H1 (cell line): ENCODE measurements around the gene ABCA2. TPM values are rescaled to one million over a fixed set of nuclear protein-coding genes. Genes with fewer than 3 reads are reported as not detected.

ENCODE experiments used
- CTCF ChIA-PET: fragments of 300-600 bp; sonication (Branson Sonifier 250); formaldehyde crosslinking; loops from one replicate; lab custom pipeline; 2021; ENCODE audit not compliant: partially characterized antibody; lab: Charles Lee
- POLR2A ChIA-PET: fragments of 300-600 bp; sonication (Branson Sonifier 250); formaldehyde crosslinking; loops from one replicate; lab custom pipeline; 2021; ENCODE audit warnings: inconsistent platforms; ENCODE audit not compliant: partially characterized antibody; lab: Charles Lee
- DNase-seq, 2 experiments: peaks; one replicate each; pipeline versions ENCODE4 v3.0.0 to v3.0.0-alpha.2; 2010 to 2022; ENCODE audit warnings: low spot score in 2 of 2, low read depth in 1 of 2, mixed read lengths in 1 of 2
- FAIRE-seq: peaks from 2 replicates; lab custom pipeline; 2011; peaks lifted over from hg19 to GRCh38; lab: Jason Lieb, UNC
- H2AFZ ChIP-seq: 2 replicates; pipeline ENCODE4 v1.8.1; 2012; ENCODE audit warnings: low read length, inconsistent platforms
- H2AK5ac ChIP-seq: 2 replicates; pipeline ENCODE4 v1.6.1; 2013; ENCODE audit warnings: low read depth, low read length
- H2BK120ac ChIP-seq: replicated peaks from 2 replicates; pipeline ENCODE3; 2013; ENCODE audit warnings: low read depth, low read length, inconsistent platforms
- H2BK12ac ChIP-seq: 2 replicates; pipeline ENCODE4 v1.6.1; 2013; ENCODE audit warnings: low read depth, low read length
- H2BK15ac ChIP-seq: 2 replicates; pipeline ENCODE4 v1.6.1; 2013; ENCODE audit warnings: low read length
- H2BK20ac ChIP-seq: 2 replicates; pipeline ENCODE4 v1.6.1; 2013; ENCODE audit warnings: low read length
- H2BK5ac ChIP-seq: 2 replicates; pipeline ENCODE4 v1.6.1; 2013; ENCODE audit warnings: low read depth, low read length
- H3K14ac ChIP-seq: 2 replicates; pipeline ENCODE4 v1.6.1; 2013; ENCODE audit warnings: inconsistent platforms; ENCODE audit not compliant: insufficient read length
- H3K18ac ChIP-seq: 2 replicates; pipeline ENCODE4 v1.6.1; 2013; ENCODE audit warnings: low read length; ENCODE audit errors: extremely low read depth
- H3K23ac ChIP-seq: 2 replicates; pipeline ENCODE4 v1.6.1; 2013; ENCODE audit warnings: inconsistent platforms; ENCODE audit not compliant: insufficient read length
- H3K23me2 ChIP-seq: 2 replicates; pipeline ENCODE4 v1.6.1; 2013; ENCODE audit warnings: low read depth, low read length
- H3K27ac ChIP-seq: 2 replicates; pipeline ENCODE4 v1.6.1; 2011; ENCODE audit warnings: low read depth, low read length, inconsistent platforms
- H3K27me3 ChIP-seq, 4 experiments: replicated peaks in 1 of 4; 1 replicate in 1 of 4; 2 replicates in 3 of 4; pipeline versions ENCODE4 v1.6.1 to v1.8.1; 2011 to 2013; ENCODE audit warnings: low read length in 3 of 4, mild to moderate bottlenecking in 3 of 4, inconsistent platforms in 2 of 4, mixed read lengths in 2 of 4, moderate library complexity in 1 of 4; ENCODE audit not compliant: control insufficient read depth in 3 of 4, insufficient read depth in 3 of 4; ENCODE audit errors: extremely low read depth in 1 of 4
- H3K36me3 ChIP-seq, 4 experiments: 2 replicates each; pipeline versions ENCODE4 v1.6.1 to v1.8.1; 2011 to 2013; ENCODE audit warnings: mild to moderate bottlenecking in 4 of 4, low read length in 3 of 4, moderate library complexity in 2 of 4, control low read depth in 1 of 4, inconsistent platforms in 1 of 4; ENCODE audit not compliant: insufficient read depth in 4 of 4, control insufficient read depth in 2 of 4
- H3K4ac ChIP-seq: replicated peaks from 2 replicates; pipeline ENCODE3; 2013; ENCODE audit warnings: low read length, low read depth, mixed read lengths, inconsistent platforms; ENCODE audit not compliant: insufficient read length
- H3K4me1 ChIP-seq, 4 experiments: replicated peaks in 1 of 4; 1 replicate in 1 of 4; 2 replicates in 3 of 4; pipeline versions ENCODE4 v1.6.1 to v1.8.1; 2011 to 2013; ENCODE audit warnings: low read length in 3 of 4, inconsistent platforms in 2 of 4, mixed read lengths in 1 of 4; ENCODE audit not compliant: insufficient read depth in 4 of 4, control insufficient read depth in 3 of 4
- H3K4me2 ChIP-seq, 2 experiments: 2 replicates each; pipeline versions ENCODE4 v1.6.1 to v1.8.1; 2011 to 2013; ENCODE audit warnings: low read depth in 2 of 2, low read length in 2 of 2, control low read depth in 1 of 2, inconsistent platforms in 1 of 2, mild to moderate bottlenecking in 1 of 2; ENCODE audit not compliant: insufficient read depth in 1 of 2
- H3K4me3 ChIP-seq, 4 experiments: fragments of 200-600, 300-600 bp in 1 of 4; sonication (generic), shearing (Covaris generic), sonication (Bioruptor Twin) in 1 of 4; 2 replicates each; pipeline versions ENCODE4 v1.5.1 to v1.8.1; 2011 to 2016; ENCODE audit warnings: low read length in 4 of 4, low read depth in 3 of 4, control low read depth in 2 of 4, inconsistent platforms in 2 of 4, mild to moderate bottlenecking in 2 of 4, mixed read lengths in 1 of 4, moderate library complexity in 1 of 4; ENCODE audit not compliant: insufficient read depth in 2 of 4; ENCODE audit errors: extremely low read depth in 1 of 4
- H3K56ac ChIP-seq: replicated peaks from 2 replicates; pipeline ENCODE3; 2013; ENCODE audit warnings: low read depth, mild to moderate bottlenecking, mixed read lengths, low read length, inconsistent platforms; ENCODE audit not compliant: insufficient read length
- H3K79me1 ChIP-seq: 2 replicates; pipeline ENCODE4 v1.6.1; 2013; ENCODE audit warnings: low read depth, low read length, control low read depth
- H3K79me2 ChIP-seq, 2 experiments: 2 replicates each; pipeline versions ENCODE4 v1.6.1 to v1.8.1; 2012 to 2013; ENCODE audit warnings: low read length in 2 of 2, mild to moderate bottlenecking in 2 of 2, inconsistent platforms in 1 of 2; ENCODE audit not compliant: insufficient read depth in 2 of 2, control insufficient read depth in 1 of 2
- H3K9ac ChIP-seq, 4 experiments: replicated peaks in 1 of 4; 1 replicate in 1 of 4; 2 replicates in 3 of 4; pipeline versions ENCODE4 v1.6.1 to v1.8.1; 2011 to 2013; ENCODE audit warnings: low read depth in 3 of 4, low read length in 3 of 4, control low read depth in 2 of 4, mild to moderate bottlenecking in 2 of 4, moderate library complexity in 2 of 4, inconsistent platforms in 1 of 4; ENCODE audit errors: extremely low read depth in 1 of 4
- H3K9me3 ChIP-seq, 2 experiments: 2 replicates each; pipeline versions ENCODE4 v1.6.1 to v1.8.1; 2012 to 2013; ENCODE audit warnings: mild to moderate bottlenecking in 2 of 2, moderate library complexity in 2 of 2, control low read depth in 1 of 2, inconsistent platforms in 1 of 2, low read depth in 1 of 2, low read length in 1 of 2, mixed read lengths in 1 of 2; ENCODE audit not compliant: insufficient read depth in 2 of 2
- H4K20me1 ChIP-seq, 2 experiments: replicated peaks in 1 of 2; 2 replicates each; pipeline versions ENCODE3 to v1.8.1; 2011 to 2013; ENCODE audit warnings: inconsistent platforms in 2 of 2, low read length in 2 of 2, mild to moderate bottlenecking in 1 of 2; ENCODE audit not compliant: insufficient read depth in 2 of 2, control insufficient read depth in 1 of 2
- H4K5ac ChIP-seq: 2 replicates; pipeline ENCODE4 v1.6.1; 2013; ENCODE audit warnings: low read length, low read depth, mixed read lengths, inconsistent platforms; ENCODE audit not compliant: insufficient read length
- H4K8ac ChIP-seq: 2 replicates; pipeline ENCODE4 v1.8.0; 2013; ENCODE audit warnings: mild to moderate bottlenecking, moderate library complexity, low read length, inconsistent platforms; ENCODE audit not compliant: insufficient read depth; ENCODE audit errors: extremely low read depth
- H4K91ac ChIP-seq: replicated peaks from 2 replicates; pipeline ENCODE3; 2013; ENCODE audit warnings: low read length, mixed read lengths, inconsistent platforms; ENCODE audit not compliant: insufficient read length
- BACH1 ChIP-seq: IDR thresholded peaks from 2 replicates; pipeline ENCODE4 v1.6.1; 2012; ENCODE audit warnings: low read length, improper control_type of control experiment
- CEBPB ChIP-seq: IDR thresholded peaks from 2 replicates; pipeline ENCODE4 v1.6.1; 2012; ENCODE audit warnings: low read depth, low read length
- CREB1 ChIP-seq: IDR thresholded peaks from 2 replicates; pipeline ENCODE4 v1.6.1; 2012; ENCODE audit warnings: inconsistent platforms
- EP300 ChIP-seq, 2 experiments: IDR thresholded peaks; 1 replicate in 1 of 2; 2 replicates in 1 of 2; pipeline ENCODE4 v1.6.1; 2011 to 2012; ENCODE audit warnings: low read depth in 2 of 2, low read length in 2 of 2, mild to moderate bottlenecking in 2 of 2, borderline replicate concordance in 1 of 2, inconsistent platforms in 1 of 2, moderate library complexity in 1 of 2
- HDAC2 ChIP-seq, 2 experiments: fragments of 300-600 bp in 1 of 2; sonication (generic) in 1 of 2; IDR thresholded peaks; 2 replicates each; pipeline ENCODE4 v1.6.1; 2011 to 2012; ENCODE audit warnings: low read depth in 2 of 2, low read length in 2 of 2, mild to moderate bottlenecking in 2 of 2, moderate library complexity in 2 of 2, borderline replicate concordance in 1 of 2, inconsistent platforms in 1 of 2
- HDAC6 ChIP-seq: IDR thresholded peaks from one replicate; pipeline ENCODE4 v1.7.1; 2012; ENCODE audit warnings: low read depth, mild to moderate bottlenecking, inconsistent platforms, low read length, moderate library complexity
- POU5F1 ChIP-seq: IDR thresholded peaks from 2 replicates; pipeline ENCODE4 v1.6.1; 2011; ENCODE audit warnings: low read depth, mild to moderate bottlenecking, low read length, moderate library complexity
- RNF2 ChIP-seq: fragments of 200-900, 300-1000 bp; sonication (generic); IDR thresholded peaks from 2 replicates; pipeline ENCODE4 v1.7.1; 2016; ENCODE audit warnings: borderline replicate concordance, low read depth, mild to moderate bottlenecking, antibody characterized with exemption, low read length; ENCODE audit not compliant: poor library complexity, severe bottlenecking; ENCODE audit errors: missing control alignments
- SIN3A ChIP-seq, 2 experiments: IDR thresholded peaks in 1 of 2; conservative IDR thresholded peaks in 1 of 2; 2 replicates each; pipeline ENCODE4 v1.6.1; 2011 to 2012; ENCODE audit warnings: low read length in 2 of 2, improper control_type of control experiment in 1 of 2, low read depth in 1 of 2, mild to moderate bottlenecking in 1 of 2
- SP4 ChIP-seq: IDR thresholded peaks from 2 replicates; pipeline ENCODE4 v1.6.1; 2012; ENCODE audit warnings: low read length, inconsistent platforms
- SRF ChIP-seq: IDR thresholded peaks from 2 replicates; pipeline ENCODE4 v1.6.1; 2011; ENCODE audit warnings: mild to moderate bottlenecking, low read depth, low read length, moderate library complexity
- WGBS, 2 experiments: shearing (Covaris generic) in 1 of 2; methylation state at CpG; one replicate each; pipeline versions ENCODE4 v1.1.6 to v1.1.7; 2013 to 2015; ENCODE audit warnings: low lambda C conversion rate in 2 of 2, mixed read lengths in 2 of 2, inconsistent platforms in 1 of 2, low coverage in 1 of 2, missing lambda C conversion rate in 1 of 2; ENCODE audit not compliant: insufficient replicate concordance in 2 of 2, insufficient coverage in 1 of 2, insufficient read length in 1 of 2; ENCODE audit errors: extremely low coverage in 1 of 2, missing lambda C conversion rate in 1 of 2; 5-methylcytosine and 5-hydroxymethylcytosine counted together
- polyA plus RNA-seq, 7 experiments: library from polyadenylated mRNA; depleted of rRNA in 3 of 7; stranded (reverse) in 5 of 7; unstranded in 2 of 7; fragments of >200 nt in 5 of 7; fragments of 200-250 nt in 2 of 7; gene quantifications; 1 replicate in 5 of 7; 2 replicates in 1 of 7; 4 replicates in 1 of 7; pipeline versions ENCODE4 v1.2.1 to v1.2.3, GENCODE V29; 2011 to 2013; ENCODE audit warnings: missing spikeins in 2 of 7, mixed read lengths in 2 of 7
- total RNA-seq: library from RNA; stranded (reverse); fragmentation: NEBNext Ultra II Directional; extraction: Animal tissue kit (Norgen Biotek cat#: 25700); gene quantifications from 2 replicates; pipeline ENCODE4 v1.2.1, GENCODE V29; 2021

Gene ABCA2
- total and polyA plus RNA-seq, 2 of the 8 experiments (the other 6 are each of a cell fraction or from before 2014, with no cell fraction given): 12.5 to 14.3 TPM

GRCh38 chr9:137058521-137059234 is 30.6 kb upstream of the ABCA2 start:
- H3K9me3 ChIP-seq: no peaks in the 10 kb centered on the region
- H3K79me2 ChIP-seq: no peaks in the 10 kb centered on the region
- H4K5ac ChIP-seq: no peak overlapping the region
- no peak overlapping the region for H2AK5ac ChIP-seq
- H3K9ac ChIP-seq: no peak overlapping the region
- peaks cover 5% of the 10 kb centered on the region; the same call in 1 of the 2 replicates for H3K23me2 ChIP-seq
- peaks cover 3 to 20% (median 14%) of the 10 kb centered on the region in 4 experiments; a peak in 6 of 7 replicates for H3K27me3 ChIP-seq
- TF ChIP-seq HDAC6 (no peak), EP300 (IDR thresholded peaks at IDR 0.05; ENCODE audit: borderline replicate concordance in 1 of 2, low read depth in 2 of 2, low read length in 2 of 2) (no peak), RNF2 (no peak), CEBPB (no peak), POU5F1 (no peak), BACH1 (no peak), SIN3A (conservative IDR thresholded peaks at IDR 0.05 in 1 of 2, IDR thresholded peaks at IDR 0.05 in 1 of 2; ENCODE audit: low read depth in 1 of 2, low read length in 2 of 2) (no peak), HDAC2 (IDR thresholded peaks at IDR 0.05; ENCODE audit: borderline replicate concordance in 1 of 2, low read depth in 2 of 2, low read length in 2 of 2) (no peak), CREB1 (no peak), SRF (no peak), SP4 (no peak)
- no peak overlapping the region for H2BK15ac ChIP-seq
- H4K20me1 ChIP-seq: no peaks in the 10 kb centered on the region
- no peak overlapping the region for H2BK12ac ChIP-seq
- H3K14ac ChIP-seq: no peak overlapping the region
- H3K4ac ChIP-seq: no peak overlapping the region
- H2BK5ac ChIP-seq: no peak overlapping the region
- no peak for DNase-seq
- H4K91ac ChIP-seq: no peak overlapping the region
- no peak overlapping the region for H3K23ac ChIP-seq
- ChIA-PET CTCF (interaction anchor here (1.0 to 8.6 kb wide), 10 partner anchors 9 to 111 kb away, joined by 3 to 156 read pairs (median 4); partner anchors contain the start of gene SAPCD2), POLR2A (interaction anchor here (0.6 kb wide), 1 partner anchor 28 kb away, joined by 3 read pairs; the partner anchor contains the start of gene MAN1B1)
- H2BK20ac ChIP-seq: no peak overlapping the region
- no peak overlapping the region for H3K27ac ChIP-seq
- H3K4me1 ChIP-seq: peaks cover 0 to 15% (median 8%) of the 10 kb centered on the region in 4 experiments; a peak in 5 of 7 replicates
- no peak overlapping the region for H4K8ac ChIP-seq
- H3K56ac ChIP-seq: no peak overlapping the region
- no peak overlapping the region for H3K18ac ChIP-seq
- H3K36me3 ChIP-seq: no peaks in the 10 kb centered on the region
- no peak overlapping the region for H3K4me2 ChIP-seq
- FAIRE-seq: no peak
- 80% methylated on average over 9 of the region's 9 CpGs; no CpG with 5 or more reads in 1 of the 2 experiments for WGBS, 2 experiments
- no peak overlapping the region for H2AFZ ChIP-seq
- no peak overlapping the region for H2BK120ac ChIP-seq
- H3K4me3 ChIP-seq: no peak overlapping the region
- no peaks in the 10 kb centered on the region for H3K79me1 ChIP-seq
